Endometrium (tissue), 2 donors: ENCODE data around the gene RDH12.
"Not testable (repeated sequence)": the region's sequence is repeated elsewhere in the genome, so short reads cannot be mapped to it uniquely, and the experiment has no call there.

Source experiments
- FAIRE-seq: peaks from 2 replicates; lab custom pipeline; 2012; peaks lifted over from hg19 to GRCh38; lab: Jason Lieb, UNC
- donor health status: control.
- donor health status: control.

Gene RDH12

DNA sequence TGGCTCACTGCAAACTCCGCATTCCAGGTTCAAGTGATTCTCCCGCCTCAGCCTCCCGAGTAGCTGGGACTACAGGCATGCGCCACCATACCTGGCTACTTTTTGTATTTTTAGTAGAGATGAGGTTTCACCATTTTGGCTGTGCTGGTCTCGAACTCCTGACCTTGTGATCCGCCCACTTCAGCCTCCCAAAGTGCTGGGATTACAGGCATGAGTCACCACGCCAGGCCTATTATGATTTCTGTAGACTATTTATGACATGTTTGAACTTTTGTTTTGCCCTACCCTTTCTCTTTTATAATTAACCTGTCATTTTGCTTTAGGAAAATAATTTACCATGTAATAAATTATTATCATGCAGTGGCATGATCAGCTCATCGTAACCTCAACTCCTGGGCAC, at the start of gene RDH12:
Gene RDH12, plus strand, starts transcription at position 395 of the 400 bp plus-strand sequence. CDS start 20,757 bp downstream, outside the sequence.
- FAIRE-seq, result not testable (repeated sequence)

DNA sequence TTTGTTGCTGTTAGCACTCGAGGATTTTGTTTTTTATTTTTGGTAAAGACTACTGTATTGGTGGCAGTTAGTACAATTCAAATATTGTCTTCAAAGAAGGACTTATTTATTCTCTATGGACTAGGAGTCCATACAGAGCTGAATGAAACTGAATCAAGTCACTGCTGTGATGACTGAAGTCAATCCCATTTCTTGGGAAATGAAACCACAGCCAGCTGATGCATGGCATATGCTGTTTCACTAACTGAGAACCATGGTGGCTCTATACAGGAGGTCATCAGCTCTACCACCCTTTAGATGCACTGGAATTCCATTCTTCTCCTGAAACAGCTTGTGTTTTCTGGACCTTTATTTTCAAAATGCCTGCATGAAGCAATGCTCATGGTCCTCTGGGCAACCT, 49.5 kb upstream of the RDH12 start:
- no peak for FAIRE-seq

DNA sequence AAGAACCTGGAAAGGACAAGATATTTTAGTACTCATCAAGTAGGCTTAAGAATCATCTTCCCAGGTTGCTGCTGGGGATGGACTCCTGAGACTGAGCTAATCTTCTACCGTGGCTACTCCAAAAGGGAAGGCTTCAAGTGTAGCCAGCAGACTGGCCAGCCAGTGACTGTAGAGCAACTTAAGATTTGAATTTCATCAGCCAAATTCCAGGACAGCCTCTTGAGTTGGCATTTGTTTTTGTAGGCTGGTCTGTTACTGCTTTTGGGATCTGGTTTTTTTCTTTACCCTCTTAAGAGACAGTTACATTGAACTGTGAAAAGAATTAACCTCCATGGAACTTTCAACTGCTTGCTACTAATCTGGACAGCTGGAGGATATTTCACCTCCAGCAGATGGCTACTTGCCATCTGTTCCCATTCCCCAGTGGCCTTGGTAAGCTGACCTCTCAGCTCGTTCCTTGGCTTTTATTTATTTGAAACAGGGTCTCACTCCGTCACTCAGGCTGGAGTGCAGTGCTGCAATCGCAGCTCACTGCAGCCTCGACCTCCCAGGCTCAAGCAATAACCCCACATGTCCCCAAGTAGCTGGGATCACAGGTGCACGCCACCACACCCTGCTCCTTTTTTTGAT, 47.9 kb upstream of the RDH12 start:
- no peak for FAIRE-seq

DNA sequence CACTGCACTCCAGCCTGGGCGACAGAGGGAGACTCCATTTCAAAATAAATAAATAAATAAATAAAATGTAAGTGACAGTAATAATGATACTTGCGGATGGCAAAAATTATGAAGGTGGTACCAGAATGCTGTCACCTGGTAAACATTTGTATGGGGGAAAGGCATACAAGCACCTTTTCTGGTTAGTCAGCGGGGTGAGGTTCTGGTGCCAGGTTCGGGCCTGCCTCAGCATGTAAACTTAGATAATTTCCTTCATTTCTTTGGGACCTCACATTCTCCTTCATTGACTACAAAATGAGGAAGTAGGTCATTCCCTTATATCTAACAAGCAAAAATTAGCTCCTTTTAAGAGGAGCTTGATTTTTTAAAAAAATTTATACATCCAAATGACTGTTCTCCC, 38.1 kb upstream of the RDH12 start:
- FAIRE-seq, result no peak

DNA sequence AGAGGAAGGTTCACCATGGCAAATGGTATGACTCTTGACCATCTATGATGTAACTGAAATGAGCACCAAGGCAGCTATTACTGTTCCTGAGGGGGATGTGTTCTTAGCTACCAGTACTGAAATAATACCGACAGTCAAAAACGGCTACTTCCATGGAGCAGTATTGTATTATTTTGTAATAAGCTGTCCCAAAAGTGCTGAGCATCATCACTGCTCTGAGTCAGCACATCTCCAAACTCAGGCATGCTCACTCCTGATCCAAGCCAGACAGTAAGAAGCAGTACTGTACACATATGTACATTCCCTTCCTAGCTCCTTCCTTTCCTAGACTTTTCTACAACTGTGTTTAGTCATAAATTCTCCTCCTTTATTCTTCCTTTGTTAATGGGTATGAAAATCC, 35.8 kb upstream of the RDH12 start:
- FAIRE-seq, result no peak

DNA sequence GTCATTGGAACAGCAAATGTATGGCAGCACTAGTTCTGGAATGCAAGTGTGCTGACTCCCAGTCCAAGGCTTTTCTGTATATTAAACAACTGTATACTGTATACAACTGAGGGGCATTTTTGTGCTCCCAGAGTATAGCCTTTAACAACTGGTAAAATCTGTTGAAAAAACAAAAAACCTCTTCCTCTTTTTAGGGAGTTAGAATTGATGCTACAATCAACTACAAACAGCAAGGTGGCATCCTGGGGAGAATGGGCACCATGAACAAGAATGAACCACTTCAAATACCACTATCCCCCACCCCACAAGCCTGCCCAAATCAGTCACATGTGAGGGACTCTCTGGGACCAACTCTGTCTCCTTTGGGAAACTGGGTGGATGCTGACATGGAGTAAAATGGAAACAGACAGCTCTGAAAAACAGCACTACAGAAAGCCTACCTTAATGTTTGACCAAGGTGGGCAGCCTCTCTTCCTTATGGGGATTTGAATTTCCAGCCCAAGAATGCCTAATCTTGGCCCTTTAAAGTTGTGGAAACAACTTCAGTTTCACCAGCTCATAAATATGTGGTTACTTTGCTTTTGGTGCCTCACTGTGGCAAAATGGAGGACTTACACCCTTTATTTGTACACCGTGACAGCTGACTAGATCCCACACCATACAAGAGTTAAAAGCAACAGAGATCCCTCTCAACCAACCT, 34.8 kb upstream of the RDH12 start:
- FAIRE-seq, result no peak

DNA sequence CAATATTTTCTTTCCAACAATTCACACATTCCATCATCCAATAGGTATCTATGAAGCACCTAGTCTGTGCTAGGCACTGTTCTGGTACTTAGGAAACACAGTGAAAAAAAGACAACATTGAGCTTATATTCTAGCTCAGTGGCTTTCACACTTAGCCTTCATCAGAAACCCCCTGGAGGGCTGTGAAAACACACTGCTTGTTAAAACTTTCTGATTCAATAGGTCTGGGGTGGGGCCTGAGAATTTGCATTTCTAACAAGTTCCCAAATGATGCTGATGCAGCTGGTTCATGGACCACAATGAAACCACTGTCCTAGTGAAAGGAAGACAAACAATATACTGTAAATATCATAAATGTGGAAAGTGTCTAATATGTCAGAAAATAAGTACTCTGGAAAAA, 33.1 kb upstream of the RDH12 start:
- no peak for FAIRE-seq

DNA sequence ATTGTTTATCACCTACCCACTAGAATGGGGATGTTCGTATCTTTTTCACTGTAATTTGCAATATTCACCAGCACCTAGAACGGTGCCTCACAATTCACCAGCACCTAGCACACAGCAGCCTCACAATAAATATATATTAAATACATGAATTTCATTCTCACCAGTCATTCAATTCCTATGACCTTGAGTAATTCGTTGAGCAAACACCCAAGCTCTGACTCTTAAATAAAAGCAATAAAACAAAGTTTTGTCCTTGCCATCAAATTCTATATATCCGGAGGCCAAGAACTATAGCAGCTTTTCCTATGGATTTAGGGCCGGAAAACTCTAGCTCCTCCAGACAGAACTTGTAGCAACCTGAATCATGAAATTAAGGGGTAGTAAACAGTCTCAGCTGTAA, 28.2 kb upstream of the RDH12 start:
- no peak for FAIRE-seq

DNA sequence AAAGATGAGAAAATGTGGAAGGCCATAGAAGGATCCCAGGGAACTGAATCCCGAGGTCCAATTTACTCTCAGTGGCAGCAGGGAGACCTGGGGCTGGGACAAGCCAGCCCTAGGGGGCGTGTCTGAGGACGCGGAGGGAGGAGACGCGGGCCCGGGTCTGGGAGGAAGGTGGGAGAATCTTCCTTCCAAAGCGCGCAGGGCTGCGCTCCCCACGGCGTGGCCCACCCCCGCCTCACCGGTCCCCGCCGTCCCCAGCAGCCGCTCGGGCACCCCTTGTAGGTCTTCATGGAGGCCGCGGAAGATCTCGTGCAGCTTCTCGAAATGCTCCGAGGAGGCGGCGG, 27.6 kb upstream of the RDH12 start:
- no peak for FAIRE-seq

DNA sequence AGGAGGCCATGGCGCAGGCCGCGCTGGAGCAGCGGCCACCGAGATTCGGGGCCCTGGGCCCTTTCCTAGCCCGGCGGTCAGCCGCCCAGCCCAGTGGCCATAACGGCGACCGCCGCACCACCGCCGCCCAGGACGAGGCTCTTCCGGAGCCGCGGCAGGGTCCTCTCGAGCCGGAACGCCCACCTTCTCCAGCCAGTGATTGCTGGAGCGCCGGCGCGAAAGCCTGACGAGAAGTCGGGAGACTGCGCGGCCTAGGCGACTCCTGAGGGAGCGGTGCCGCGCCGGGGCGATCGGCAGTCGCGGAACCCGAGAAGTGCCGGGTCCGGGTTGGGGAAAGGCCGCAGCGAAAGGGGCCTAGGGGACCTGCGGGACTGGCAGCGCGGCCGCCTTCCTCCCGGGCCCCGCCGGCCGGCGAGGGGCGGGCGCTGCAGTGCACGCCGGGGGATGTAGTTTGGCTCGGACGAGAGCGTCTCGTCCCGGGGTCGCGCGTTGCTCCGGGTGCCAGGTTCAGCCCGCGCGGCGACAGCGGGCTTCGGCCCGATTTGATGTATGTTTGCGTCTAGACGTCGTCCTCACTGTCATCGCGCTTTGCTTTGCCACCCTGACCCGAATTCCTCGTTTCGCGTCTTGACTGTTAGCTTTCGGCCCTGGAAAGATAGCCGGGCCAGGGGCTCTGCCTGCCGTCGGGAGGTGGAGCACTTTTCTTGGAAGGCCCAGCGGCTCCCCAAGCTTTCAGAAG, 27.0 kb upstream of the RDH12 start, which contains the start of gene VTI1B:
Gene VTI1B, minus strand, starts transcription at position 153 of the 739 bp plus-strand sequence. Its CDS starts 143 bp downstream, at position 10.
- FAIRE-seq, result no peak

DNA sequence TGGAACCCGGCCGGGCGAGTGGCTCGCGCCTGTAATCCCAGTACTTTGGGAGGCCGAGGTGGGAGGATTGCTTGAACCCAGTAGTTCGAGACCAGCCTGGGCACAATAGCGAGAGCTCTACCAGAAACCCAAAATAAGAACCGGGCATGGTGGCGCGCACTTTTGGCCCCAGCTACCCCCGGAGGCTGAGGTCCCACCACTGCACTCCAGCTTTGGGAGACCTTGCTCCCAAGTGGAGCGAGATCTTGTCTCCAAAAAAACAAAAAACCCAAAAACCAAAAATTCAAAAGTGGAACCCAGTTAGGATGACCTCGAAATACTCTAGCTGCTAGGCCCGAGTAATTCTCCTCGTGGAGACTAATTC, 26.5 kb upstream of the RDH12 start:
- no peak for FAIRE-seq

DNA sequence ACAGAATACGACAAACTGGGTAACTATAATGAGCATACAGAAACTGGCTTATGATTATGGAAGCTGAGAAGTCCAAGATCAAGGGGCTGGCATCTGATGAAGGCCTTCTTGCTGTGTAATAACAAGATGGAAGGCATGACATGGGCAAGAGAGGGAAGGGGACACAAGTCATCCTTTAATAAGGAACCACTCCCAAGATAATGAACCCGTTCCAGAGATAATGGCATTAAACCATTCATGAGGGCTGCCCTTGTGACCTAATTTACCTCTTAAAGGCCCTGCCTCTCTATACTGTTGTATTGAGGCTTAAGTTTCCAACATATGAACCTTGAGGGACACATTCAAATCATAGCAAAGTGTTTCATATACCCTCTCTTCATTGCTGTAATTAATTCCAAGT, 22.7 kb upstream of the RDH12 start:
- no peak for FAIRE-seq

DNA sequence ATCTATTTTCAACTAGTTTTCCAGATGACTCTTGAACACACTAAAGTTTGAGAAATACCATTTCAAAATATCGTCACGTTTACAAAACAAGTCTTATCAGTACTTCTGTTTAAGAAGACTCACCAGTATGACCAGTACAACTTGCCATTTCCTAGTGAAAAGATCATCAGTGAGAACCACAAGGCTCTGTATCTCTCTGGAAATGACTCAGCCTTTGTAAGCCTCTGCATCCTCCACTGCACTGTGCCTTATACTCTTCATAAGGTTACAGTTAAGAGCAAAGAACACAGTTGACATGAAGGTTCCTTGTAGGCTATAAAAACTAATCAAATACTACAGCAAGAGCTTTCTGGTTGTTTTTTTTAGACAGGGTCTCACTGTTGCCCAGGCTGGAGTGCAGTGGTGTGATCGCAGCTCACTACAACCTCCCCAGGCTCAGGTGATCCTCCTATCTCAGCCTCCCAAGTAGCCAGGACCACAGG, 21.5 kb upstream of the RDH12 start:
- no peak for FAIRE-seq

DNA sequence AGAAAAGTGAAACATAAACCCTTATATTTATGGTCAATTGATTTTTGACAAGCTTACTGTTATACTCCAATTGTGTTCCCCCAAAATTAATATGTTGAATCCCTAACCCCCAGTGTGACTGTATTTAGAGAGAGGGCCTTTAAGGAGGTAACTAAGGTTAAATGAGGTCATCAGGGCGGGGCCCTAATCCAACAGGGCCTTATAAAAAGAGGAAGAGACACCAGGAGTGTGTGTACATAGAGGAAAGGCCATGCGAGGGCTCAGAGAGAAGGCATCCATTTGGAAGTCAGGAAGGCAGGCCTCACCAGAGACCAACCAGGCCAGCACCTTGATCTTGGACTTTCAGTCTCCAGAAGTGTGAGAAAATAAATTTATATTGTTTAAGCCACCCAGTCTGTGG, 20.7 kb upstream of the RDH12 start:
- no peak for FAIRE-seq

DNA sequence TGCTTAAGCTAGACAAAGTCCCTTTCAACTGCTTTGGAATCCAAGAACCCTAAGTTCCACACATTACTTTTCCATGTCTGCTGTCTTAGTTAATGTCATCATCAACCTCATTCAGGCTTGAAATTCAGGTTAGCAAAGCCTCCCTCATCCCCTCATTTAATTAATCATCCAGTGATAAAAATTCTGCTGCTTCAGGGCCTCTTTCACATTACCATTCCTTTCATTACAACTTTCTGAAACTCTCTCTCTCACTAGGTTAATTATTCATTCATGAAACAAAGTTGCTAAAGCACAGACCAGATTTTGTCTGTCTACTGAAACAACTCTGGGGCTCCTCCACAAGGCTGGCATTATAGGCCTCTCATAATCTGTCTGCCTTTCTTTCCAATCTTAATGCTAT, 17.8 kb upstream of the RDH12 start:
- FAIRE-seq, result no peak

DNA sequence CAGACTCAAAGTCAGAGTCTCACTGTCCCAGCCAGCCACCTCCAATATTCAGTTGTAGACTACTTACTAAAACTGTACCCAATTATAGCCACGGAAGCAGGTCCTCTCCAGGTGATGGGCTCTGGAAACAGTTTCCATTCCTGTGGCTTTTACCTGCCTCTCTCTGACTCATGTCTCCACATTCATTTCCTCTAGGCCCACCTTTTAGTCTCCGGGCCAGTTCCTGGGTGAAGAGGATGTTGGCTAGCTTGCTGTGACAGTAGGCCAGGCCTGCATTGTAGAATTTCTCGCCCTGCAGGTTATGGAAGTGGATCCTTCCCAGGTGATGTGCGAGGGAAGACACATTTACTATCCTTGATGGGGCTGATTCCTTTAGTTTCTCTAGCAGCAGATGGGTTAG, 11.7 kb upstream of the RDH12 start:
- FAIRE-seq, result no peak

DNA sequence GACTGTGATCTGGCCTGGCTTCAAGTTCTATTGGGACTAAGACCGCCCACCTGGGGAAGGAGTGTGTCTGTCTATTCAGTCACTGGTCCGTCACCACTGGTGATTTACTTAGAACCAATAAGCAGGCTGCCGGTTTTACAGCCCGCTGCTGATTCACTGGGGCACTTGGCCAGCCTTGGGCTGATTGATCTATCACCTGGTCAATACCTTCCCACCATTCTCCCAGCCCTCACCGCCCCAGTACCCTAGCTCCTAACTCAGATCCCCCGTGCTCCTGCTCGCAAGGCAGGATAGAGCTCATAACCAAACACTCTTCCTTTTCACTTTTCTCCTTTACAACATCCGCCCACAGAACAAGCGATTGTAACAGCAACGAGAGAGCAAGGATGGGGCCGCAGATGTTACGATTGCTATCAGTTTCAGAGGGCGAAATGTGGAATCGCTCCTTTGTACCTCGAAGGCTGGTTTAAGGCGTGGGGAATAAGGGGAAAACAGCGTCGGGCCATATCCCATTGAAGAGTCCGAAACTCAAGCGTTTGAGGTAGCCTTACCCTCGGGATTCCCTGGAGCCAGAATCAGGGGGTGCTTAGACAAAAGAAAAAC, 6.8 kb upstream of the RDH12 start:
- FAIRE-seq, result no peak

DNA sequence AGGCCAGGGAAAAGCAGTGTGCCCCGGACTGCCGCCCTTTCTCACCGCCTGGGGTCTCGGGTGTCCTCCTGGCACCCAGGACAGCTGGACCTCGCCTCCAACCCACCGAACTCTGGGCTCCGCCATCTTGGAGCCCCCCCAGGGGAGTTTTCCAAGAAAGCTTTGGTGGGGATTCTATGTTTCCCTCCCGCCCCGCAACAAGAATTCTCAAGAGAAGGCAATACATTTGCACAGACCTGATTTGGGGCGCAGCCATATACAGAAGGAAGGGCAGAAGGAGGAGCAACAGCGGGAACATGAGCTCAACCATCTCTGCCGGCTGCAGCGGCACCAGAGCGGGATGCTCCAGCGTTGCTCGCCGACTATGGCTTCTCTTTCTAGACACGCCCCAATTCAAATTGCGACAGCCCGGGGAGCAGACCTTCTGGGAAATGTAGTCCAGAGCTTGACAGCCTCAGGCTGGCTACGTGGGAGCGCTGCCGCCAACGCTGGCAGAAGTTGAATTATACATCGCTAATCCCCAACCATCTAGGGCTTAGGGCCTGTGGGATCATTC, 6.2 kb upstream of the RDH12 start, which contains the start of gene RDH11:
Gene RDH11, minus strand, starts transcription at position 371 of the 556 bp plus-strand sequence. Its CDS starts 61 bp downstream, at position 310.
- peak; percentile 23 for FAIRE-seq

DNA sequence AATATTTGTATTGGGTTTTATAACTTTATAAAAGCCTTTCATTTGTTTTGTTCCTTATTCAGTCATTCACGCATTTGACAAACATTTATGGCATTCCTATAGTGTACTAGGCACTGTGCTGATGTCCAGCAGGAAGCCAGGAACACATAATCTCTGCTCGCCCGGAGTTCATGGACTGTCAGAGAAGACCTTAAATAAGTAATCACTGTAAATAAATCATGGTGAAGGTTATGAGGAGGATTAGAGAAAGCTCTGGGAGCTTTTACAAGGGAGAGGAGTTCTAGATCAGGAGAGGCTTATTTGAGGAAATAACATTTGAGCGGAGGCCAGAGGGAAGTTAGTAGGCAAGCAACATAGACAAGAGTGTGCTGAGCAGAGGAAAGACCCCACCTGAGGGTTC, 4.7 kb upstream of the RDH12 start:
- FAIRE-seq, result no peak

DNA sequence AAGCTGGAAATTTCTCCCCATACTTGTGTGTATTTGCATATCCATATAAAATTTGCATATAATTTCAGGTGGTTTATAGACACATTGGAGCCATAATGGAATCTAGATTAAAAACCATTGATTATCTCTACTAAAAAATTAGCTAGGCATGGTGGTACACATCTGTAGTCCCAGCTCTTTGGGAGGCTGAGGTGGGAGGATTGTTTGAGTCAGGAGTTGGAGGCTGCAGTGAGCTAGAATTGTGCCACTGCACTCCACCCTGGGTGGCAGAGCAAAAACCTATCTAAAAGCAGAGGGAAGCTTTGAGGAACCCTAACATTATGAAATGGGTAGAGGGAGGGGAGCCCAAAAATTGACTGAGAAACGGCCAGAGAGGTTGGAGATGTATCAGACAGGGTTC, 3.5 kb upstream of the RDH12 start:
- FAIRE-seq, result no peak

DNA sequence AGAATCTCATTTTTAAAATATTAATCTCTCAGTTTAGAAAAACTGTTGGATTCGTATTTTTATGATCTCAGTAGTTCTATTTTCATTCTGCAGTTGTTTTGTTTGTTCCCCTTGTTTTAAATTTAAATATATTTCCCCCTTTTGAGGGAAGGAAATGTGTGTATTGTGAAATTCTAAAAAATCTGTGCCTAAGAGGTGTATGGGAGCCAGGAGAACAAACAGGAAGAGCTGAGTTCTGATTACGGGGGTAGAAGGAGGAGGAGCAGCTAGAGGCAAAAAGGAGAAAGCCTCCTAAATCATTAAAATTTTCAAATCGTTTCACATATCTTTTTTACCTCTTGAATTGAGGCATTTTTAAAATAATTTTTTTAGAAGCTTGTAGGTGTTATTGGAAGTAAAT, 2.3 kb downstream of the RDH12 start:
- no peak for FAIRE-seq

DNA sequence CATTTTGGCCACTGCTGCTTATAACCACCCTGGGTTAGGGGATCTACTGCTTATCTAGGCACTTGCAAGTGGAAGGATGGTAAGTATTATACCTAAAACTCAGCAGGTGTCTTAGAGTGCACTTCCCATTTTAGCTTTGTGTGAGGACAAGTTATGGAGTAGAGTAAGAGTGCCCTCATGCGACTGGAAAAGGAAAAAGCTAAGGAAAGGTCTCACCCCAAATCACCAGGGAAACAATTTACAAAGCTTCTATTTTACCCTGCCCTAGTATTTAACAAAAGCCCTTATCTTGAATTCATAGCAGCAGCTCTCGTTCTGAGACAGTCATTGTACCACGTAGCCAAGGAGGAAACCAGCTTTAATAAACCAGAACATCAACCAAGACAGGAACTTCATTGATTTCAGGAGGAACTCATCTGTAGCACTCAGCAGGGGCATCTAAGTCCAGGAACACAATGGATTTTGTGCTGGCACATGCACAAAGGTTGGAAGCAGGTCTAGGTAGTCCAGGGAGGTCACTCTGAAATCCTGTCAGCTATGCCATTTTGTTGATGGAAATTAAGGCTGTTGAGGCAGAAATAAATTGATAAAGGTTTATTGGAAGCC, 2.9 kb downstream of the RDH12 start:
- FAIRE-seq, result no peak
